MM.1S (cell line): ENCODE measurements around the gene SLC25A22.

Source experiments
- EZH2 ChIP-seq: fragments of 300-600 bp; sonication (generic); optimal IDR thresholded peaks from 2 replicates; pipeline ENCODE3; 2017; ENCODE audit warnings: low read depth, mild to moderate bottlenecking, antibody characterized with exemption, low read length, mixed read lengths
- TF ChIP-seq, protein P1 (sequence below): fragments of 300-600 bp; sonication (generic); IDR thresholded peaks from 2 replicates; pipeline ENCODE4 v1.5.1; 2016; ENCODE audit warnings: antibody characterized with exemption, low read length, mixed read lengths

DNA sequence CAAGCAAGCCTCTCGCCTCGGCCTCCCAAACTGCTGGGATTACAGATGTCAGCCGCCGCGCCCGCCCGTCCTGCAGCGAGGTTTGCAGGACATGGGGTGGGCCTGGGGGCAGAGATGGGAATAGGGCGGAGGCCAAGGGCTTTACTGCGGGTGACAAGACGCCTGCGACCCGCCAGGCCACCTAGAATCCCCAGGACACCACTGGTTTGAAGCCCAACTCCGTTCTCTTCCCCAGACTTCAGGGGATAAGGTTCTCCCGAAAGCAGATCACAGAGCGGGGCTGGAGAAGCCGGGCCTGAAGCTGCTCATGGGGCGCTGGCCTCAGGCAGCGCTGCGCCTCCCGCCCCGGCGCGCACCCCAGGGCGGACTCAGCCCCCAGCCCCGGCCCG is 43.9 kb upstream of the SLC25A22 start:
- TF ChIP-seq, protein P1, sequence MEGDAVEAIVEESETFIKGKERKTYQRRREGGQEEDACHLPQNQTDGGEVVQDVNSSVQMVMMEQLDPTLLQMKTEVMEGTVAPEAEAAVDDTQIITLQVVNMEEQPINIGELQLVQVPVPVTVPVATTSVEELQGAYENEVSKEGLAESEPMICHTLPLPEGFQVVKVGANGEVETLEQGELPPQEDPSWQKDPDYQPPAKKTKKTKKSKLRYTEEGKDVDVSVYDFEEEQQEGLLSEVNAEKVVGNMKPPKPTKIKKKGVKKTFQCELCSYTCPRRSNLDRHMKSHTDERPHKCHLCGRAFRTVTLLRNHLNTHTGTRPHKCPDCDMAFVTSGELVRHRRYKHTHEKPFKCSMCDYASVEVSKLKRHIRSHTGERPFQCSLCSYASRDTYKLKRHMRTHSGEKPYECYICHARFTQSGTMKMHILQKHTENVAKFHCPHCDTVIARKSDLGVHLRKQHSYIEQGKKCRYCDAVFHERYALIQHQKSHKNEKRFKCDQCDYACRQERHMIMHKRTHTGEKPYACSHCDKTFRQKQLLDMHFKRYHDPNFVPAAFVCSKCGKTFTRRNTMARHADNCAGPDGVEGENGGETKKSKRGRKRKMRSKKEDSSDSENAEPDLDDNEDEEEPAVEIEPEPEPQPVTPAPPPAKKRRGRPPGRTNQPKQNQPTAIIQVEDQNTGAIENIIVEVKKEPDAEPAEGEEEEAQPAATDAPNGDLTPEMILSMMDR = no peak
- TF ChIP-seq EZH2 = no peak
